ENCODE data around the gene ZNF765. TPM values are rescaled to one million over a fixed set of nuclear protein-coding genes. Genes with fewer than 3 reads are reported as not detected.
"Not testable (repeated sequence)": the region's sequence is repeated elsewhere in the genome, so short reads cannot be mapped to it uniquely, and the experiment has no call there.

Gene ZNF765
- polyA plus RNA-seq, 12 donors = 8.3 to 17.2 (median 9.3) TPM; not detected in 1

DNA sequence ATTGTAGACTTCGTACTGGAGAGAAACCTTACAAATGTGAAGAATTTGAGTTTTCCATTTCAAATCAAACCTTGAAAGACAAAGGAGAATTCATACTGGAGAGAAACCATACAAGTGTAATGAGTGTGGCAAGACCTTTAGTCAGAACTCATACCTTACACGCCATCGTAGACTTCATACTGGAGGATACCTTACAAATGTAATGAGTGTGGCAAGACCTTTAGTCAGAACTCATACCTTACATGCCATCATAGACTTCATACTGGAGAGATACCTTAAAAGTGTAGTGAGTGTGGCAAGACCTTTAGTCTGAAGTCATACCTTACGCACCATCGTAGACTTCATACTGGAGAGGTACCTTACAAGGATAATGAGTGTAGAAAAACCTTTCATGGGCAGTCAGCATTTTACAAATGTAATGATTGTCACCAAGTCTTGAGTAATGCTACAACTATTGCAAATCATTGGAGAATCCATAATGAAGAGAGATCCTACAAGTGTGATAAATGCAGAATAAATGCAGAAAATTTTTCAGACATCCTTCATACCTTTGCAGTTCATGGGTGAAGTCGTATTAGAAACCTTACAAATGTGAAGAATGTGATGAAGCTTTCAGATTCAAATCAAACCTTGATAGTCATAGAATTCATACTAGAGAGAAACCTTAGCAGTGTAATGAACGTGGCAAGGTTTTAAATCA, 14.7 kb downstream of the ZNF765 start:
- no peak for DNase-seq

- not testable (repeated sequence) for DNase-seq
These were observed 25.8 kb downstream of the ZNF765 start for GRCh38 chr19:53420520-53421315.

- no peak for DNase-seq
These were observed 27.6 kb downstream of the ZNF765 start for GRCh38 chr19:53422551-53422950.

- DNase-seq = not testable (repeated sequence)
These were observed 28.1 kb downstream of the ZNF765 start for GRCh38 chr19:53423074-53423473.

DNA sequence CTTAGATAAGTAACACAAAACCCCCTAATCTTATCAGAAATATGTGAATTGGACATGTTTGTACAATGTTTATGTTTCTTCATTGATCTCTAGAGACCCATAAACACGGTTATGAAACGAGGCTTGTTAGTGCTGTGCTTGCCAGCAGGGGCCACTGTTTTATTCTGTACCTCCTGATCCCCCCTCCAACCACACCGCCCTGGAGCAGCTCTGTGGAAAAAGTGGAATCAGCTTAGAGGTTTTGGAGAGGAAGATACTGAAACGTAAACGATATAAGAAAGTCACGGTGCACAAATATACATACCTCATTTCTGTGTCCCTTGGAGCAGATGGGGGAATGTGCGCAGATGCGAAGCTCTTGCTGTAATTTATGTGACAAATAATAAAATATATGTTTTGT, 28.7 kb downstream of the ZNF765 start:
- DNase-seq = peak; percentile 30

DNA sequence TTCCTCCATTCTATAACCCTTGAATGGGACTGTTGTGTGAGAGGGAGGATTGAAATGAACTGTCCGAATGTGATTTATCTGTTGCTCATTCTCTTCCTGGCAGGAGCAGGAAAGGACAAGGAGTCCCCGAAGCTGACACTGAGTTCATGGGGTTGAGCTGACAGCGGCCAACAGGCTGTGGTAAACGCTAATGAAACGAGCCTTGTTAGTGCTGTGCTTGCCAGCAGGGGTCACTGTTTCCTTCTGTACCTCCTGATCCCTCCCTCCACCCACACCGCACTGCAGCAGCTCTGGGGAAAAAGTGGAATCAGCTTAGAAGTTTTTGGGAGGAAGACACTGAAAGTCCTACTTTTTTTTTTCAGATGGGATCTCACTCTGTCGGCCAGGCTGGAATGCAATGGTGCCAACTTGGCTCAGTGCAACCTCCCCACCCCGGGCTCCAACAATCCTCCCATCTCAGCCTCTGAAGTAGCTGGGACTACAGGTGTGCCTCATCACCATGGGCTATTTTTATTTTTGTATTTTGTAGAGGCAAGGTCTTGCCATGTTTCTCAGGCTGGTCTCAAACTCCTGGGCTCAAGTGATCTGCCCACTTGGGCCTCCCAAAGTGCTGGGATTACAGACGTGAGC, 30.1 kb downstream of the ZNF765 start:
- peak; percentile 73 for DNase-seq

DNA sequence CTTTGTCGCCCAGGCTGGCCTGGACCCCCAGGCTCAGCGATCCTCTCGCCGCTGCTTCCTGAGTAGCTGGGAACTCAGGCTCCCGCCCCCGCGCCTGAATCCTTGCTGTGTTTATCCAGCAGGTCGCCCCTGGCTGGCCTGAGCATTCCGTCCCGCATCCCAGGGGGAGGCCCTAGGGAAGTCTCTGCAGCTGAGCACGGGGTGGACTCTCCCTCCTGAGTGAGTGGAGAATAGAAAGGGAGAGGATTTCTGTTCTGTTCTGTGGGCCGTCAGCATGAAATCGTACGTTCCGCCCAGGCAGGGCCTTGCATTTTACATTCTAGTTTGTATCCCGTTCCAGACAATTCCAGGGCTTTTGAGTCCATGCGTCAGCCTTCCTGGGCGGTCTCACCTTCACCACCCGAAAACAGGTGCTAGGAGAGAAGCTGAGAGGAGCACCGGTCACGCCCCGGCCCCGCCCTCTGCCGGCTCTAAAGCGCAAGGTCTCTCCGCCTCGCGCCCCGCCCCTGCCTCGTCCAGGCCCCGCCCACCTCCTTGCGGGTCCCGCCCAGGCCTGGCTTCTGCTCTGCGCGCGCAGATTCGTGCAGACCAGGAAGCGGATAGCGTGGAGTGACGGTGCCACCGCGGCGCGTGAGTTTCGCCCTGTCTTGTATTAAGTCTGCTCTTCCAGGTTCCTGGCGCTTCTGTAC, 36.6 kb downstream of the ZNF765 start, which contains the start of gene ZNF761:
Gene ZNF761 (plus strand): TSS at position 586 of the 689 bp plus-strand sequence. CDS start 15,285 bp downstream, outside the sequence.
- peak; percentile 89 for DNase-seq

- no peak for DNase-seq
These were observed 37.2 kb downstream of the ZNF765 start for GRCh38 chr19:53432088-53432661.

GRCh38 chr19:53443809-53444208, 48.9 kb downstream of the ZNF765 start:
- DNase-seq = not testable (repeated sequence)

GRCh38 chr19:53447196-53447595, 52.2 kb downstream of the ZNF765 start:
- not testable (repeated sequence) for DNase-seq

DNA sequence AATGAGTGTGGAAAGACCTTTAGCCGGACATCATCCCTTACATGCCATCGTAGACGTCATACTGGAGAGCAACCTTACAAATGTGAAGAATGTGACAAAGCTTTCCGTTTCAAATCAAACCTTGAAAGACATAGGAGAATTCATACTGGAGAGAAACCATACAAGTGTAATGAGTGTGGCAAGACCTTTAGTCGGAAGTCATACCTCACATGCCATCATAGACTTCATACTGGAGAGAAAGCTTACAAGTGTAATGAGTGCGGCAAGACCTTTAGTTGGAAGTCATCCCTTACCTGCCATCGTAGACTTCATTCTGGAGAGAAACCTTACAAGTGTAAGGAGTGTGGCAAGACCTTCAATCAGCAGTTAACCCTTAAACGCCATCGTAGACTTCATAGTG, 60.9 kb downstream of the ZNF765 start:
- DNase-seq = no peak

DNA sequence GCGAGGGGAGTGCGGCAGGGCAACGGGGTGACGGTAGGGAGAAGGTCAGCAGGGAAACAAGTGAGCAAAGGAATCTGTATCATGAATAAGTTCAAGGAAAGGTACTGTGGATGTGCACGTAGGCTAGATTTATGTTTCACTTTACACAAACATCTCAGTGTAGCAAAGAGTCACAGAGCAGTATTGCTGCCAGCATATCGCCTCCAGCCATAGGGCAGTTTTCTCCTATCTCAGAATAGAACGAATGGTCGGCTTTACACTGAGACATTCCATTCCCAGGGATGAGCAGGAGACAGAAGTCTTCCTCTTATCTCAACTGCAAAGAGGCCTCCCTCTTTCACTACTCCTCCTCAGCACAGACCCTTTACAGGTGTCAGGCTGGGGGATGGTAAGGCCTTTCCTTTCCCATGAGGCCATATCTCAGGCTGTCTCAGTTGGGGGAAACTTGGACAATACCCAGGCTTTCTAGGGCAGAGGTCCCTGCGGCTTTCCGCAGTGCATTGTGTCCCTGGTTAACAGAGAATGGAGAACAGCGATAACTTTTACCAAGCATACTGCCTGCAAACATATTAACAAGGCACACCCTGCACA, 65.3 kb downstream of the ZNF765 start:
- not testable (repeated sequence) for DNase-seq

GRCh38 chr19:53461866-53462265, 66.9 kb downstream of the ZNF765 start:
- no peak for DNase-seq

DNA sequence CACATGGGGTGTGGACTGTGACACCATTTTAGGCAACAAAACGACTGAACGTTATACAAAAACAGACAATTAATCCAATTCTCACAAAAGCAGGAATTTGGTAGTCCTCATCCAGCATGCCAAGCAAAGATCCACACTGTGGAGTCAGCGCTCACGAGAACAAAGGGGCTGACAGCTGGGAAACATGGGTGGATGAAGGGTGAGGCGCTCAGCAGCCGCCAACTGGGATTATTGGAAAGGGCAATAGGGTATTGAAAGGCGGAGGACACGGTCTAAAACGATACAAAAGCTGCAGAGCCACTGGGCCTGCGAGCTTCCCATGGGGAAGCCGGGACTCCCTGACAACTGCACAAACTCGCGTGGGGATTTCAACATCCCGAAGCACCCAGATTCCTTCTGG, 67.9 kb downstream of the ZNF765 start:
- no peak for DNase-seq

- DNase-seq = peak; percentile 15
These were observed 68.3 kb downstream of the ZNF765 start for GRCh38 chr19:53463263-53463662.

DNA sequence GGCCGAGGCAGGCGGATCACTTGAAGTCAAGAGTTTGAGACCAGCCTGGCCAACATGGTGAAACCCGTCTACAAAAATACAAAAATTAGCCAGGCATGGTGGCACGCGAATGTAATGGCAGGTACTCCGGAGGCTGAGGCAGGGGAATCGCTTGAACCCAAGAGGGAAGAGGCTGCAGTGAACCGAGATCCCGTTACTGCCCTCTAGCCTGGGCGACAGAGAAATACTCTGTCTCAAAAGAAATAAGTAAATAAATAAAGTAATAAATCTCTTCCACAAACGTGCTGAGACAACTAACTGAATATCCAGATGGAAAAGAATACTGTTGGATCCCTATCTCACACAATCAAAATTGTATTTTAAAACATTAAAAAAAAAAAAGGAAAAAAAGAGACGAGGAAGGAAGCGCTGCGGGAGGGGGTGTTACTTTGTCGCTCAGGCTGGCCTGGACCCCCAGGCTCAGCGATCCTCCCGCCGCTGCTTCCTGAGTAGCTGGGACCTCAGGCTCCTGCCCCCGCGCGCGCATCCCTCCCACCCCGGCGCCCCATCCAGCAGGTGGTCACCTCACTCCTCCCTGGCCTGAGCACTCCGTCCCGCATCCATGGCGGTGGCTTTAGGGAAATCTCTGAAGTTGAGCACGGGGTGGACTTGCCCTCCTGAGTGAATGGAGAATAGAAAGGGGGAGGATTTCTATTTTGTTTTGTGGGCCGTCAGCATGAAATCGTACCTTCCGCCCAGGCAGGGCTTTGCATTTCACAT, 72.0 kb downstream of the ZNF765 start:
- no peak for DNase-seq

GRCh38 chr19:53467485-53468262, 72.7 kb downstream of the ZNF765 start, which contains the start of gene ZNF813:
Gene ZNF813, plus strand, starts transcription at chr19:53467733. Its CDS starts 16,090 bp downstream, at chr19:53483823.
- DNase-seq = peak; percentile 91

DNA sequence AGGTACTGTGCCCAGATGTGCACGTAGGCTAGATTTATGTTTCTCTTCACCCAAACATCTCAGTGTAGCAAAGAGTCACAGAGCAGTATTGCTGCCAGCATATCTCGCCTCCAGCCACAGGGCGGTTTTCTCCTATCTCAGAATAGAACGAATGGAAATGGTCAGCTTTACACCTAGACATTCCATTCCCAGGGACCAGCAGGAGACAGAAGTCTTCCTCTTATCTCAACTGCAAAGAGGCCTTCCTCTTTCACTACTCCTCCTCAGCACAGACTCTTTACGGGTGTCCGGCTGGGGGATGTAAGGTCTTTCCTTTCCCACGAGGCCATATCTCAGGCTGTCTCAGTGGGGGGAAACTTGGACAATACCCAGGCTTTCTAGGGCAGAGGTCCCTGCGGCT, 73.7 kb downstream of the ZNF765 start:
- not testable (repeated sequence) for DNase-seq

- DNase-seq = no peak
These were observed 77.0 kb downstream of the ZNF765 start for GRCh38 chr19:53471916-53472315.

All from muscle of arm (tissue), 12 donors.